Upper lobe of left lung (tissue), 6 donors: ENCODE results near the gene FIBP. TPM values are rescaled to one million over a fixed set of nuclear protein-coding genes. Genes with fewer than 3 reads are reported as not detected.

Experiments
- ATAC-seq, 2 donors: fragments of 200-7000 bp; cut with Tn5 transposase; one replicate each; pipeline ENCODE4 v1.9.1; 2022; ENCODE audit warnings: mild to moderate bottlenecking in 2 of 2, moderate library complexity in 2 of 2; ENCODE audit not compliant: low FRiP score in 2 of 2
- DNase-seq, 2 donors: peaks; one replicate each; pipeline ENCODE4 v3.0.0-alpha.2; 2019 to 2020
- H3K27ac ChIP-seq, 4 donors: fragments of 200-600 bp; sonication (generic); one replicate each; pipeline ENCODE4 v1.5.1; 2016 to 2019
- H3K27me3 ChIP-seq, 4 donors: fragments of 200-600 bp; sonication (generic); one replicate each; pipeline ENCODE4 v1.5.1; 2017 to 2019
- H3K36me3 ChIP-seq, 4 donors: fragments of 200-600 bp; sonication (generic); one replicate each; pipeline ENCODE4 v1.5.1; 2016 to 2019
- H3K4me1 ChIP-seq, 4 donors: fragments of 200-600 bp; sonication (generic); one replicate each; pipeline ENCODE4 v1.5.1; 2018 to 2019
- H3K4me3 ChIP-seq, 4 donors: fragments of 200-600 bp; sonication (generic); one replicate each; pipeline ENCODE4 v1.5.1; 2017 to 2019; ENCODE audit warnings: mild to moderate bottlenecking in 2 of 4, moderate library complexity in 1 of 4
- H3K9me3 ChIP-seq, 4 donors: fragments of 200-600 bp; sonication (generic); one replicate each; pipeline ENCODE4 v1.5.1; 2018 to 2019
- EP300 ChIP-seq, 4 donors: sonication (generic); formaldehyde crosslinking; IDR thresholded peaks; one replicate each; pipeline ENCODE4 v1.5.1; 2017; ENCODE audit warnings: antibody characterized with exemption in 4 of 4, control low read depth in 2 of 4
- POLR2A ChIP-seq, 4 donors: fragments of 450-650 bp; IDR thresholded peaks; one replicate each; pipeline ENCODE4 v1.5.1; 2016 to 2017; ENCODE audit warnings: antibody characterized with exemption in 4 of 4, mild to moderate bottlenecking in 2 of 4
- POLR2AphosphoS5 ChIP-seq, 2 donors: sonication (generic); formaldehyde crosslinking; IDR thresholded peaks; one replicate each; pipeline ENCODE4 v1.5.1; 2017; ENCODE audit warnings: antibody characterized with exemption in 2 of 2
- WGBS, 2 donors: methylation state at CpG; one replicate each; pipeline ENCODE4 v1.1.5; 2017 to 2018; 5-methylcytosine and 5-hydroxymethylcytosine counted together
- total RNA-seq, 6 donors: library from RNA; depleted of rRNA in 4 of 6; stranded (reverse); fragments of >200 nt in 4 of 6; gene quantifications; one replicate each; pipeline versions ENCODE4 v1.1.0 to v1.2.1, GENCODE V29; 2016 to 2021
- TF ChIP-seq, protein P1 (sequence below), 6 experiments: fragments of 450-650 bp in 4 of 6; fragments of 200-600 bp in 2 of 6; sonication (generic) in 2 of 6; IDR thresholded peaks; one replicate each; pipeline ENCODE4 v1.5.1; 2016 to 2019; ENCODE audit warnings: antibody characterized with exemption in 6 of 6
- donor health status: DM: no; HTN: no; CAD: no; lungs with moderate emphysema.
- donor health status: DM: no; HTN: yes; CAD: no; lungs with severe emphysema.

FIBP gene
- total RNA-seq: 10 to 100 TPM; 46.8 to 77.7 (median 57.0) TPM

- peaks cover 46 to 65% (median 56%) of the 10 kb centered on the region in 4 donors for H3K4me1 ChIP-seq
- H3K4me3 ChIP-seq: peak within 1 kb of the TSS; percentile 60 to 87 (median 78)
- 1% methylated on average over 19 to 34 of the region's 57 CpGs for WGBS, 2 donors
- ATAC-seq (peak; percentile 87 to 94), DNase-seq (peak; percentile 98 to 99)
- H3K27ac ChIP-seq: peak within 1 kb of the TSS; percentile 94 to 98 (median 94)
- peaks cover 3 to 34% (median 19%) of the 10 kb centered on the region in 4 donors for H3K36me3 ChIP-seq
- H3K27me3 ChIP-seq: no peaks in the 10 kb centered on the region
- H3K9me3 ChIP-seq: no peaks in the 10 kb centered on the region
- TF ChIP-seq POLR2A (IDR thresholded peaks at IDR 0.05): peak in 3 of 4 donors; percentile 48 to 88 (median 81)
- TF ChIP-seq POLR2AphosphoS5 (IDR thresholded peaks at IDR 0.05): peak; percentile 88 to 93
- TF ChIP-seq EP300 (IDR thresholded peaks at IDR 0.05): peak in 1 of 4 donors; percentile 19
- TF ChIP-seq, protein P1, sequence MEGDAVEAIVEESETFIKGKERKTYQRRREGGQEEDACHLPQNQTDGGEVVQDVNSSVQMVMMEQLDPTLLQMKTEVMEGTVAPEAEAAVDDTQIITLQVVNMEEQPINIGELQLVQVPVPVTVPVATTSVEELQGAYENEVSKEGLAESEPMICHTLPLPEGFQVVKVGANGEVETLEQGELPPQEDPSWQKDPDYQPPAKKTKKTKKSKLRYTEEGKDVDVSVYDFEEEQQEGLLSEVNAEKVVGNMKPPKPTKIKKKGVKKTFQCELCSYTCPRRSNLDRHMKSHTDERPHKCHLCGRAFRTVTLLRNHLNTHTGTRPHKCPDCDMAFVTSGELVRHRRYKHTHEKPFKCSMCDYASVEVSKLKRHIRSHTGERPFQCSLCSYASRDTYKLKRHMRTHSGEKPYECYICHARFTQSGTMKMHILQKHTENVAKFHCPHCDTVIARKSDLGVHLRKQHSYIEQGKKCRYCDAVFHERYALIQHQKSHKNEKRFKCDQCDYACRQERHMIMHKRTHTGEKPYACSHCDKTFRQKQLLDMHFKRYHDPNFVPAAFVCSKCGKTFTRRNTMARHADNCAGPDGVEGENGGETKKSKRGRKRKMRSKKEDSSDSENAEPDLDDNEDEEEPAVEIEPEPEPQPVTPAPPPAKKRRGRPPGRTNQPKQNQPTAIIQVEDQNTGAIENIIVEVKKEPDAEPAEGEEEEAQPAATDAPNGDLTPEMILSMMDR (IDR thresholded peaks at IDR 0.05): peak; percentile 91 to 99 (median 98)
Measured at GRCh38 chr11:65888163-65888814, at the start of gene FIBP. TSS of gene FIBP (minus strand) at chr11:65888471. CDS start at chr11:65888418, 53 bp downstream.

- H3K9me3 ChIP-seq: no peaks in the 10 kb centered on the region
- H3K4me3 ChIP-seq: no peak overlapping the region
- no peak for TF ChIP-seq POLR2A (IDR thresholded peaks at IDR 0.05)
- TF ChIP-seq, protein P1 (IDR thresholded peaks at IDR 0.05): no peak
- no peak for TF ChIP-seq EP300 (IDR thresholded peaks at IDR 0.05)
- no peak for TF ChIP-seq POLR2AphosphoS5 (IDR thresholded peaks at IDR 0.05)
- no peaks in the 10 kb centered on the region for H3K36me3 ChIP-seq
- 57 to 75% methylated on average over 4 of the region's 4 CpGs for WGBS, 2 donors
- H3K4me1 ChIP-seq: no peaks in the 10 kb centered on the region
- no peaks in the 10 kb centered on the region for H3K27me3 ChIP-seq
- no peak for ATAC-seq
- no peak overlapping the region for H3K27ac ChIP-seq
- no peak for DNase-seq
Measured at GRCh38 chr11:65937766-65938165, 49.5 kb upstream of the FIBP start.

- WGBS, 2 donors: 65 to 69% methylated on average over 4 of the region's 4 CpGs
- Histone ChIP-seq H3K36me3 (no peaks in the 10 kb centered on the region), H3K27me3 (no peaks in the 10 kb centered on the region), H3K4me1 (no peaks in the 10 kb centered on the region), H3K9me3 (no peaks in the 10 kb centered on the region), H3K4me3 (no peak overlapping the region), H3K27ac (no peak overlapping the region)
- TF ChIP-seq EP300 (IDR thresholded peaks at IDR 0.05) (no peak), POLR2A (IDR thresholded peaks at IDR 0.05) (no peak), POLR2AphosphoS5 (IDR thresholded peaks at IDR 0.05) (no peak)
- TF ChIP-seq, protein P1 (IDR thresholded peaks at IDR 0.05): no peak
- ATAC-seq (no peak), DNase-seq (no peak)
Measured at GRCh38 chr11:65934014-65934413, 45.7 kb upstream of the FIBP start.

DNA sequence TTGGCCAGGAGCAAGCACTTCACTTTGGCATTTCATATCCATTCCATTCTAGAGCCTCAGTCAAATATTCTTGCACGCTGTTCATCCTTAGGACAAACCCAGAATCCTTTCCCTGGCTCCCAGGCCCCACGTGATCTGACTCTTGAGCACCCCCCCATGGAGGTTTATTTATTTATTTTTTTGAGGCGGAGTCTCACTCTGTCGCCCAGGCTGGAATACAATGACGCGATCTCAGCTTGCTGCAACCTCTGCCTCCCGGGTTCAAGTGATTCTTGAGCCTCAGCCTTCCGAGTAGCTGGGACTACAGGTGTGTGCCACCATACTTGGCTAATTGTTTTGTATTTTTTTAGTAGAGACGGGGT, 44.3 kb upstream of the FIBP start:
- Histone ChIP-seq H3K4me3 (no peak overlapping the region), H3K9me3 (no peaks in the 10 kb centered on the region), H3K27me3 (no peaks in the 10 kb centered on the region), H3K27ac (no peak overlapping the region), H3K36me3 (no peaks in the 10 kb centered on the region), H3K4me1 (peaks cover 0 to 9% (median 5%) of the 10 kb centered on the region in 4 donors)
- ATAC-seq: no peak
- WGBS, 2 donors: 28 to 39% methylated on average over 9 of the region's 9 CpGs
- no peak for DNase-seq
- TF ChIP-seq, protein P1 (IDR thresholded peaks at IDR 0.05): no peak
- TF ChIP-seq EP300 (IDR thresholded peaks at IDR 0.05): no peak
- no peak for TF ChIP-seq POLR2AphosphoS5 (IDR thresholded peaks at IDR 0.05)
- TF ChIP-seq POLR2A (IDR thresholded peaks at IDR 0.05): no peak
